Right lobe of liver (tissue), 4 donors: ENCODE data around the gene NHSL2.

Source experiments
- POLR2A ChIP-seq: fragments of 450-650 bp; IDR thresholded peaks from one replicate; pipeline ENCODE4 v1.6.1; 2017; ENCODE audit warnings: antibody characterized with exemption, mild to moderate bottlenecking
- TF ChIP-seq, protein P1 (sequence below), 4 donors: fragments of 200-600 bp in 3 of 4; fragments of 450-650 bp in 1 of 4; IDR thresholded peaks; one replicate each; pipeline versions ENCODE4 v1.5.1 to v1.8.0; 2016 to 2022; ENCODE audit warnings: antibody characterized with exemption in 4 of 4, mild to moderate bottlenecking in 2 of 4
- donor health status: DM: no; HTN: no; CAD: no.
- donor health status: DM: no; HTN: no; CAD: no.
- donor health status: DM: no; HTN: yes; CAD: no.

DNA sequence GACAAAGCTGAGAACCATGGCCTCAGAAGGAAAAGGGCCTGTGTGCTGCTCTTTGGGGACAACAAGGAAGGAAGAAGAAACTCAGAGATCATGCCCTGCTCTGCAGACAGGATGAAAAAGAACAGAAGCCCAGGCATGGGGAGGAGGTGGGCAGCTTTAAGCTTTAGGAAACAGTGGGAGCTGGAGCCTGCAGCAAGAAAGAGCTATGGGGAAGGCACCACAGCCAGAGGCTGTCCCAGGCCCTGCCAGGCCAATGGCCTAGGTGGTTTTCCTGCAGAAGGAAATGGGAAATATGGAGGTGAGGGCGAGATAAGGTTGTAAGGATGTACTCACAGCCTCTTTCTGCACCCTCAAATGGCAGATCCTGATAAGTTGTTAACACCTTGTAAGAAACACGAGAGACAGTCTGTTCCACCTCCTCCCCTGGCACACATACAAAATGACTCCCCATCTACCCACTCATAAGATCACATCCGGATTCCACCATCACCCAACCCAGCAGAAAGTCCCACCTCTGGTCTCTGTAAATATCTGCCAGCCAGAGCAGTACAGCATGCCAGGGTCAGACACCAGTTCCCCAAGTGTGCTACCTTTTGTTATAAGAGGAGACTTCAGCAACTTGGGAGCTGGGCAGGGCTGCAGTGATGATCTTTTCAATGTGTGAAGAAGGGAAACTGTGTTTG lies 115.8 kb downstream of the NHSL2 start:
- TF ChIP-seq, protein P1, sequence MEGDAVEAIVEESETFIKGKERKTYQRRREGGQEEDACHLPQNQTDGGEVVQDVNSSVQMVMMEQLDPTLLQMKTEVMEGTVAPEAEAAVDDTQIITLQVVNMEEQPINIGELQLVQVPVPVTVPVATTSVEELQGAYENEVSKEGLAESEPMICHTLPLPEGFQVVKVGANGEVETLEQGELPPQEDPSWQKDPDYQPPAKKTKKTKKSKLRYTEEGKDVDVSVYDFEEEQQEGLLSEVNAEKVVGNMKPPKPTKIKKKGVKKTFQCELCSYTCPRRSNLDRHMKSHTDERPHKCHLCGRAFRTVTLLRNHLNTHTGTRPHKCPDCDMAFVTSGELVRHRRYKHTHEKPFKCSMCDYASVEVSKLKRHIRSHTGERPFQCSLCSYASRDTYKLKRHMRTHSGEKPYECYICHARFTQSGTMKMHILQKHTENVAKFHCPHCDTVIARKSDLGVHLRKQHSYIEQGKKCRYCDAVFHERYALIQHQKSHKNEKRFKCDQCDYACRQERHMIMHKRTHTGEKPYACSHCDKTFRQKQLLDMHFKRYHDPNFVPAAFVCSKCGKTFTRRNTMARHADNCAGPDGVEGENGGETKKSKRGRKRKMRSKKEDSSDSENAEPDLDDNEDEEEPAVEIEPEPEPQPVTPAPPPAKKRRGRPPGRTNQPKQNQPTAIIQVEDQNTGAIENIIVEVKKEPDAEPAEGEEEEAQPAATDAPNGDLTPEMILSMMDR (IDR thresholded peaks at IDR 0.05), result no peak
- TF ChIP-seq POLR2A, result no peak
